RWPE1 (cell line): Measurements from ENCODE around the gene DMTF1.

Experiments used
- CTCF ChIA-PET: fragments of 350-600 bp; sonication (Branson Sonifier 250); formaldehyde crosslinking; extraction: SDS; loops from one replicate; lab custom pipeline; 2021; lab: Yijun Ruan, JAX
- POLR2A ChIA-PET: fragments of 400-600 bp; formaldehyde crosslinking; extraction: SDS; loops from one replicate; lab custom pipeline; 2020; ENCODE audit warnings: antibody characterized with exemption; ENCODE audit not compliant: low non-redundant PET; lab: Yijun Ruan, JAX
- DNase-seq: peaks from one replicate; pipeline ENCODE4 v3.0.0; 2012; ENCODE audit warnings: low spot score
- H3K27ac ChIP-seq: fragments of 450-650 bp; 2 replicates; pipeline ENCODE4 v1.5.1; 2017
- TF ChIP-seq, protein P1 (sequence below): fragments of 450-650 bp; conservative IDR thresholded peaks from 2 replicates; pipeline ENCODE4 v1.5.1; 2017; ENCODE audit warnings: low read depth, mild to moderate bottlenecking

The DMTF1 gene

DNA sequence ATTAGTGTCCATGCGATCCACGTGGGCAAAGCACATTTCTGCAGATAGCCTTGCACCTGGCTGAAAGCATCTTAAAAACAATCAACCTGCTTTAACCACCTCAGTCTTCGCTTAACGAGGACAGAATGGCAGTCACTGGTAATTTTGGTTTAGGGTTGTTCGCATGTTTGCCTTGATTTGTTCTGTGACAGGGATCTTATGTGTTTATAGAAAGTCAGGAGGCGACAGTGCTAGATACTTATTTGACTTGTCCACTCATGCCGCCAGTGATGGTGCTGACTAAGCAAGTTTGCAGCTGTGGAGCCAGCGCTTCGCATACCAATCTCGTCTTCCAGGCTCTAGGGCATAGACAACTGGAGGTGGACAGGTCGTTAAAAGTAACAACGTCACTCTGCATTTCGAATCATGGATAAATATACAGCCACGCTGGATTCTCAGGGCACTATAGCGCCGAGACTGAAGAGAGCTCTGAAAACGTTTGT is 68.5 kb downstream of the DMTF1 start:
- ChIA-PET CTCF (no interaction called here), POLR2A (interaction anchor here (1.0 kb wide), 1 partner anchor 68 kb away, joined by 6 read pairs; the partner anchor contains the start of gene DMTF1)
- peak overlapping the region; percentile 86 for H3K27ac ChIP-seq
- TF ChIP-seq, protein P1, sequence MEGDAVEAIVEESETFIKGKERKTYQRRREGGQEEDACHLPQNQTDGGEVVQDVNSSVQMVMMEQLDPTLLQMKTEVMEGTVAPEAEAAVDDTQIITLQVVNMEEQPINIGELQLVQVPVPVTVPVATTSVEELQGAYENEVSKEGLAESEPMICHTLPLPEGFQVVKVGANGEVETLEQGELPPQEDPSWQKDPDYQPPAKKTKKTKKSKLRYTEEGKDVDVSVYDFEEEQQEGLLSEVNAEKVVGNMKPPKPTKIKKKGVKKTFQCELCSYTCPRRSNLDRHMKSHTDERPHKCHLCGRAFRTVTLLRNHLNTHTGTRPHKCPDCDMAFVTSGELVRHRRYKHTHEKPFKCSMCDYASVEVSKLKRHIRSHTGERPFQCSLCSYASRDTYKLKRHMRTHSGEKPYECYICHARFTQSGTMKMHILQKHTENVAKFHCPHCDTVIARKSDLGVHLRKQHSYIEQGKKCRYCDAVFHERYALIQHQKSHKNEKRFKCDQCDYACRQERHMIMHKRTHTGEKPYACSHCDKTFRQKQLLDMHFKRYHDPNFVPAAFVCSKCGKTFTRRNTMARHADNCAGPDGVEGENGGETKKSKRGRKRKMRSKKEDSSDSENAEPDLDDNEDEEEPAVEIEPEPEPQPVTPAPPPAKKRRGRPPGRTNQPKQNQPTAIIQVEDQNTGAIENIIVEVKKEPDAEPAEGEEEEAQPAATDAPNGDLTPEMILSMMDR: no peak
- peak; percentile 17 for DNase-seq

GRCh38 chr7:87223666-87224065 is 71.4 kb downstream of the DMTF1 start:
- ChIA-PET CTCF (no interaction called here), POLR2A (no interaction called here)
- peak; percentile 27 for DNase-seq
- H3K27ac ChIP-seq: no peak overlapping the region
- TF ChIP-seq, protein P1: no peak

GRCh38 chr7:87225696-87226095 is 73.4 kb downstream of the DMTF1 start:
- TF ChIP-seq, protein P1: no peak
- ChIA-PET POLR2A (interaction anchor here (0.6 kb wide), 1 partner anchor 73 kb away, joined by 4 read pairs; no protein-coding TSS in a partner anchor), CTCF (no interaction called here)
- peak; percentile 51 for DNase-seq
- no peak overlapping the region for H3K27ac ChIP-seq

GRCh38 chr7:87226495-87226894 is 74.2 kb downstream of the DMTF1 start:
- POLR2A ChIA-PET: no interaction called here

GRCh38 chr7:87231258-87231657 is 79.0 kb downstream of the DMTF1 start:
- CTCF ChIA-PET: interaction anchor here (0.6 kb wide), 1 partner anchor 1459 kb away, joined by 4 read pairs; no protein-coding TSS in a partner anchor
- TF ChIP-seq, protein P1: no peak
- no peak overlapping the region for H3K27ac ChIP-seq
- DNase-seq: no peak
- POLR2A ChIA-PET: no interaction called here

More at GRCh38 chr7:87226495-87226894, 74.2 kb downstream of the DMTF1 start:
- CTCF ChIA-PET: interaction anchor here (0.6 kb wide), 1 partner anchor 15 kb away, joined by 3 read pairs; no protein-coding TSS in a partner anchor
- TF ChIP-seq, protein P1: no peak
- no peak for DNase-seq
- H3K27ac ChIP-seq: no peak overlapping the region

GRCh38 chr7:87231711-87232110 is 79.5 kb downstream of the DMTF1 start:
- TF ChIP-seq, protein P1: no peak
- ChIA-PET CTCF (no interaction called here), POLR2A (no interaction called here)
- no peak overlapping the region for H3K27ac ChIP-seq
- no peak for DNase-seq
